Embryonic facial prominence (tissue), 1 donor: ENCODE data around the gene GDAP1L1.
A peak's percentile ranks its signal among the peaks of the same experiment; 100 is the strongest.

Experiments
- DNase-seq: peaks from one replicate; pipeline ENCODE4 v3.0.0-alpha.2; 2016; ENCODE audit errors: extremely low spot score

Gene GDAP1L1

GRCh38 chr20:44247131-44247571 is at the start of gene GDAP1L1:
TSS of gene GDAP1L1 (plus strand) at chr20:44247308. CDS start at chr20:44247335, 27 bp downstream.
- DNase-seq, result no peak

DNA sequence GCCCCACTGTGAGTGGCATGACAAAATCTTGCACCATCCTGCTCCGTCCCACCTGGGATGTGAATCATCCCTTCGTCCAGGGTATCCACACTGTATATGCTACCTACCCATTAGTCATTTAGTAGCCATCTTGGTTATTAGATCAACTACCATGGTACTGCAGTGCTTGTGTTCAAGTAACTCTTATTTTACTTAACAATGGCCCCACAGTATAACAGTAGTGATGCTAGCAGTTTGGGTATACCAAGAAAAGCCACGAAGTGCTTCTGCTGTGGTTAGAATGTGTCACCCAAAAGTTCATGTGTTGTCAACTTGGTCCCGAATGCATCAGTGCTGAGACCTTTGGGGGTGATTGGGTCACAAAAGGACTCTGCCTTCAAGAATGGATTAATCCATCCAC is 48.2 kb upstream of the GDAP1L1 start:
- DNase-seq, result no peak

- no peak for DNase-seq
These were observed 47.2 kb upstream of the GDAP1L1 start for GRCh38 chr20:44199877-44200276.

GRCh38 chr20:44200371-44200770 is 46.7 kb upstream of the GDAP1L1 start:
- no peak for DNase-seq

DNA sequence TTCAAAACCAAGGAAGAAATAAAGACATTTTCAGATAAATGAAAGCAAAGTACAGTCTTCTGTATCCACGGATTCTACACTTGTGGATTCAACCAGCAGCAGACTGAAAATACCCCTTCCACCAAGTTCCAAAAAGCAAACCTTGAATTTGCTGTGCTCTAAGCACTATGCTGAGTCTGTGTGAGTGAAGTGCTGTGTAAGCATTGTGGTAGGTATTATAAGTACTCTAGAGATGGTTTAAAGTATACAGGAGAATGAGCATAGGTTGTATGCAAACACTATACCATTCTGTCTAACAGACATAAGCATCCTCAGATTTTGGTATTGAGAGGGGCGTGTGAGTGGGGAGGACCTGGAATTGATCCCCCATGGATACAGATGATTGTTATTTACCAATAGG is 46.1 kb upstream of the GDAP1L1 start:
- no peak for DNase-seq

- DNase-seq, result no peak
These were observed 43.9 kb upstream of the GDAP1L1 start for GRCh38 chr20:44203161-44203560.

GRCh38 chr20:44204156-44204831 is 42.8 kb upstream of the GDAP1L1 start:
- no peak for DNase-seq

DNA sequence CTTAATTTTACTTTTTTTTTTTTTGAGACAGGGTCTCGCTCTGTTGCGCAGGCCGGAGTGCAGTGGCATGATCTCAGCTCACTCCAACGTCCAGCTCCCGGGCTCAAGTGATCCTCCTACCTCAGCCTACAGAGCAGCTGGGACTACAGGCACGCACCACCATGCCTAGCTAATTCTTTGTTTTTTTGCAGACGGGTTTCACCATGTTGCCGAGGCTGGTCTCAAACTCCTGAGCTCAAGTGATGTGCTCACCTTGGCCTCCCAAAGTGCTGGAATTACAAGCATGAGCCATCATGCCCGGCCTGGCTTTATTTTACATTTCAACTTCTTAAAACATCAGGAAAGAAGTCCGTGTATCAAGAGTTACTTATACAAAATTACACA is 42.3 kb upstream of the GDAP1L1 start:
- no peak for DNase-seq

- no peak for DNase-seq
These were observed 41.0 kb upstream of the GDAP1L1 start for GRCh38 chr20:44206132-44206531.

DNA sequence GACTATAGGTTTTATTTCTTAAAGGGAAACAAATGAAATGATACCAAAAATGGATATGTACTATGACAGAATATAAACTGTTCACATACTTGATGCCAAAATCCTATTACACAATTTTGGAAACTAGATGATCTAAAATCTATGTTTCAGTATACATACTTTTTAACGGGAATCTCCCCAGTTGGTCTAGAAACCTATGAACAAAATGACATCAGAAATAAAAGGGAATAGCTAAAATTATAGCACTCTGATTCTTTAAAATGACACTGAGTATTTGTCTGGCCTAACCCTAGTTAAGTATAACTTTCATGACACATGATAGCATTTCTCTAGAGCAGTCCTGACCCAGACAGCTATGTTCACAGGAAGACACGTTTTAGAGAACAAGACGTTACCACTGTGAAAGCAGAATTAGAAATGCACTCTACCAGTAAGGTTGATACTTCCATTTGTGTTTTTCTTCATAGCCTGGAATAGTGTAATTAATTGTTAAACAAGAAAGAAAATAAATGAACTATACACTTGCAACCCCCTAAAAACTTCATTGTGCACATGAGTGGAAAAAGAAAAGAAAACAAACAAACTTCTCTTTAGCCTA is 39.9 kb upstream of the GDAP1L1 start:
- no peak for DNase-seq

GRCh38 chr20:44208165-44208564 is 38.9 kb upstream of the GDAP1L1 start:
- no peak for DNase-seq

DNA sequence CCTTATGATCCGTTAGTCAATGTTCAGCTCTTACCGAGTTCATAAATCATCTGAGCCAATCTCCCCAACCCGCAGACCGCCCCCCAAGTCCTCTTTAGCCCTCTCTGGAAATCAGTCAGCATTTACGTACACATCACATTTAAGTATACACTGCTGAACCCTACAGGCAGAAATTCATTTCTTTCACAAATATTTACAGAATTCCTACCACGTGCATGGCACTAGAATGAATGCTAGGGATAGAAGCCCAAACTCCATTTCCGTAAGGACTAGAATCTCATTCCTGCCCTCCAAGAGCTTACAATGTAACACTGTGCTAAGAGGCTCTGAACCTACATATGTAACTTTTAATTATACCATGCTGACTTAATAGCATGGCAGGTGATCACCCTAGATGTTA is 38.3 kb upstream of the GDAP1L1 start:
- no peak for DNase-seq

DNA sequence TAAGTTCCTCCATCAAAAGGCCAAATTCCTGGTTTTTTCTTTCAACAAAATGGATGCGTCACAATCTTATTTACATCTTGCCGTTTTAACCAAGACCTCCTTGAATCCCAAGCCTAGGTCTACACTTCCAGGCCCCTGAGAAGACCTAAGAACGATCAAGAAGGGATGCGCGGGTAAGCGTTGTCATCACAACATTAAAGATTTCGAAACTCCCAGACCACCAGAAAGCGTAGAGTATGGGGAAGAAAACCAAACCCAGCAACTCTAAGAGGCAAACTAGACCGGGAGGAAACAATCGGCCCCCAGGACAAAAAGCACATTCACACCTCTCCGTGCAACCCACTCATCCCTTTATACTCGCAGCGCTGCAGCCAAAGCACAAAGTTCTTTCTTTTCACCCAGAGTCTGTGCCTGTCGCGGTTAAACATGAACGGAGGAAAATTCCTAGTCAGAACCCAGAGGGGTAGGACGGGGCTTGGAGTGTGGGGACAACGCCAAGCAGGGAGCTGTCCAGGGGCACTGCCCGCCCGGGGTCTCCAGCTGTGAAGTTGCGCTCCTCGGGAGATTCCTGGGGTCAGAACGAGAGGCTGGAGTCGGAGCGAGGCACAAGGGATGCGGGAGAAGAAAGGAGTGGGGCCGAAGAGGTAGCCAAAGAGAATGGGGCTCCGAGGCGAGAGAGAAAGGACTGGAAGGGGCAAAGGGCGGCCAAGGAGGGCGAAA is 37.3 kb upstream of the GDAP1L1 start:
- DNase-seq, result no peak

- peak; percentile 92 for DNase-seq
These were observed 36.5 kb upstream of the GDAP1L1 start, which contains the start of gene OSER1 for GRCh38 chr20:44210406-44211176. TSS of gene OSER1 (minus strand) at chr20:44210771. CDS start at chr20:44206957, 3,814 bp downstream.

DNA sequence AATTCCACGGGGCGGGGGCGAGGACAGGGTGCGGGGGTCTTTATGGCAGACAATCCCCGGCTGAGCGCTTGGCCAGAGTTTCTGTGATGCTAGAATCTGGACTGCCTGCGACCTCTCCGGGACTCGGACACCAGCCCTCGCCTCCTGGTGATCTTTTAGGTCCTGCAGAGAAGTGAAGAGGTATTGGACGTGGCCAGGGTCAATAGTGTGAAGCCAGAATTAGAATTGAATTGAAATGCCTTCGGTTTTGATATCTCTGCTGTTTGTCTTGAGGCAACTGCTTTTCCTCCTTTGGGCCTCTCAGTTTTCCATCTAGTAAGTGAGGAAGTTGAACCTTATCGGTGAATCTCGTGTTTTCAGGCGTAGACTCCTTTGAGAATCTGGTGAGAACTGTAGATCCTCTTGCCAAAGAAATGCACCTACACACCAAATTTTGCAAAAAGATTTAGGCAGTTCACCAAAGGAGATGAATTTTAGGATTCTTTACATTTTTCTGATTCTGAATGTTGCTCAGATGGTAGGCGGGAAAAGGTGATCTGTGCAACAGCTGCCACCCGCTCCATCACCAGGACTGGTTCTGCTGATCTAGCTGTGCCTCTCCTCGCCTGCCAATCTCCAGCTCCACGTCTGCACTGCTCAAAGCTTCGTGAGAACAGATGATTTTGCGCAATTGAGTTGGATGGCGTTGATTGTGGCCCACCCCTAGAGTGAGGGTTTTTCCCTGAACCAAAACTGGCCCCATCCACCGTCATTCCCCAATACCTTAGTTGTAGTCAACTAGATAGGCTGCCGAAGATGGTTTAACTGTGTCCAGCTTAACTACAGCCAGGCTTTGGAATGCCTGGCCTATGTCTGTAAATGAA is 35.7 kb upstream of the GDAP1L1 start:
- peak; percentile 18 for DNase-seq

DNA sequence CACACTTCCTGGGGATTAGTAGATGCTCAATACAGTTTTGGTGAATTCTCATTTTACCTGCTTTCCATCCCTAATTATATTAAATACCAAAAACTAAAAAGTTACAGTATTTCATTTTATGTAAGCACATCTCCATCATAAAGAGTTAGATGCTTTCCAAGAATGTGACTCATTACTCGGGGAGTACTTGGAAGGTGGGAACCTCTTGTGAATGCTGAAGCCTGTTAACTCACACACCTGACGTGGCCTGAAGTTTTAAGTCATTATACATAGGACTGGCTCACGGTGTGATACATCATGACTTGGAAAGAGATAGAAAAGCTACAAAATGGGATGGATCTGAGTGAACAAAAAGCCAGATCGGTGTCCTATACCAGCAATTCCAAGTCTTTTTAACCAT is 34.3 kb upstream of the GDAP1L1 start:
- DNase-seq, result no peak

GRCh38 chr20:44215125-44215524 is 32.0 kb upstream of the GDAP1L1 start:
- peak; percentile 34 for DNase-seq

- DNase-seq, result no peak
These were observed 29.6 kb upstream of the GDAP1L1 start for GRCh38 chr20:44217342-44218092.

- no peak for DNase-seq
These were observed 28.7 kb upstream of the GDAP1L1 start for GRCh38 chr20:44218446-44218845.

- no peak for DNase-seq
These were observed 27.9 kb upstream of the GDAP1L1 start for GRCh38 chr20:44219170-44219730.
